Activated B cell treated with CpG ODN at 0.5 μM for 24 hours (primary cell): ENCODE measurements around the gene ADISSP. TPM values are rescaled to one million over a fixed set of nuclear protein-coding genes. Genes with fewer than 3 reads are reported as not detected.
A peak's percentile ranks its signal among the peaks of the same experiment; 100 is the strongest.

Experiments used
- ATAC-seq: fragments of 200-7000 bp; cut with Tn5 transposase; one replicate; pipeline ENCODE4 v1.10.0; 2021; ENCODE audit warnings: low read depth, mild to moderate bottlenecking, moderate library complexity
- CTCF ChIA-PET: fragments of 350-600 bp; sonication (Branson Sonifier 250); formaldehyde crosslinking; loops from one replicate; lab custom pipeline; 2021; ENCODE audit warnings: antibody characterized with exemption; lab: Charles Lee
- POLR2A ChIA-PET: fragments of 350-600 bp; sonication (Branson Sonifier 250); formaldehyde crosslinking; loops from one replicate; lab custom pipeline; 2021; ENCODE audit warnings: antibody characterized with exemption; lab: Charles Lee
- DNase-seq: peaks from one replicate; pipeline ENCODE4 v3.0.0; 2022
- H3K27ac Mint-ChIP-seq: one replicate; pipeline ENCODE4 v1.8.0; 2020; ENCODE audit warnings: mixed read lengths
- H3K27me3 Mint-ChIP-seq: one replicate; pipeline ENCODE4 v1.8.0; 2021; ENCODE audit warnings: mixed read lengths
- H3K36me3 Mint-ChIP-seq: one replicate; pipeline ENCODE4 v1.8.0; 2021; ENCODE audit warnings: low read depth, mixed read lengths
- H3K4me1 Mint-ChIP-seq: one replicate; pipeline ENCODE4 v1.8.0; 2021; ENCODE audit warnings: mixed read lengths
- H3K4me3 Mint-ChIP-seq: one replicate; pipeline ENCODE4 v1.8.0; 2020; ENCODE audit warnings: mild to moderate bottlenecking, mixed read lengths
- H3K9me3 Mint-ChIP-seq: one replicate; pipeline ENCODE4 v1.8.0; 2020; ENCODE audit warnings: mixed read lengths
- CTCF ChIP-seq: fragments of 200-600 bp; IDR thresholded peaks from one replicate; pipeline ENCODE4 v1.8.0; 2022; ENCODE audit warnings: antibody characterized with exemption, mild to moderate bottlenecking
- intact Hi-C: fragments of 100-400 bp; cut with micrococcal nuclease; formaldehyde crosslinking; loops from one replicate; pipeline ENCODE4 v1.15.1; 2024
- total RNA-seq: library from RNA; stranded (reverse); gene quantifications from 2 replicates; pipeline ENCODE4 v1.2.3, GENCODE V29; 2022

Gene ADISSP
- total RNA-seq, 1 donor from 2014 or later, result 29.9 TPM

- Mint-ChIP-seq H3K4me1 (peaks cover 24% of the 10 kb centered on the region), H3K27ac (peak overlapping the region; percentile 50), H3K9me3 (no peaks in the 10 kb centered on the region), H3K27me3 (no peaks in the 10 kb centered on the region), H3K36me3 (peaks cover 7% of the 10 kb centered on the region), H3K4me3 (peak overlapping the region; percentile 56)
- POLR2A ChIA-PET, result interaction anchor here (0.6 to 4.9 kb wide), 10 partner anchors 8 to 1155 kb away, joined by 3 to 65 read pairs (median 8); partner anchors contain the start of genes ADISSP, AP5S1, CDC25B and MAVS
- CTCF ChIA-PET, result interaction anchor here (0.8 to 4.7 kb wide), 7 partner anchors 10 to 298 kb away, joined by 3 to 46 read pairs (median 4); partner anchors contain the start of genes ADISSP and AP5S1
- TF ChIP-seq CTCF, result no peak
- intact Hi-C loops, result loop anchor here (2.0 kb wide), 1 partner anchor 59 kb away; the partner anchor contains the start of gene MAVS
- ATAC-seq, result no peak
- no peak for DNase-seq
These were observed 19.9 kb upstream of the ADISSP start for GRCh38 chr20:3787324-3788014.

- H3K4me3 Mint-ChIP-seq, result peak within 1 kb of the TSS; percentile 82
- ChIA-PET CTCF (interaction anchor here (0.6 to 4.7 kb wide), 10 partner anchors 9 to 299 kb away, joined by 3 to 46 read pairs (median 4); partner anchors contain the start of genes ADISSP and AP5S1), POLR2A (interaction anchor here (0.6 to 4.9 kb wide), 13 partner anchors 9 to 298 kb away, joined by 3 to 65 read pairs (median 4); partner anchors contain the start of genes ADISSP, AP5S1, CDC25B and MAVS)
- TF ChIP-seq CTCF, result no peak
- ATAC-seq (peak; percentile 95), DNase-seq (peak; percentile 96)
- peak within 1 kb of the TSS; percentile 70 for H3K27ac Mint-ChIP-seq
- H3K36me3 Mint-ChIP-seq, result peaks cover 7% of the 10 kb centered on the region
- H3K4me1 Mint-ChIP-seq, result peaks cover 24% of the 10 kb centered on the region
- H3K9me3 Mint-ChIP-seq, result no peaks in the 10 kb centered on the region
- no peaks in the 10 kb centered on the region for H3K27me3 Mint-ChIP-seq
- intact Hi-C loops, result loop anchor here (1.0 to 2.0 kb wide), 6 partner anchors 9 to 299 kb away; partner anchors contain the start of genes AP5S1 and MAVS
These were observed 19.2 kb upstream of the ADISSP start, which contains the start of gene CENPB for GRCh38 chr20:3786665-3787323. TSS of gene CENPB (minus strand) at chr20:3786740. CDS start at chr20:3786483, 257 bp downstream.

- TF ChIP-seq CTCF, result no peak
- peaks cover 7% of the 10 kb centered on the region for H3K36me3 Mint-ChIP-seq
- H3K4me3 Mint-ChIP-seq, result peak overlapping the region; percentile 82
- intact Hi-C loops, result loop anchor here (1.0 to 2.0 kb wide), 6 partner anchors 9 to 299 kb away; partner anchors contain the start of genes AP5S1 and MAVS
- no peaks in the 10 kb centered on the region for H3K9me3 Mint-ChIP-seq
- ATAC-seq (peak; percentile 10), DNase-seq (no peak)
- ChIA-PET POLR2A (interaction anchor here (0.5 to 4.9 kb wide), 10 partner anchors 9 to 72 kb away, joined by 3 to 65 read pairs (median 10); partner anchors contain the start of genes ADISSP, AP5S1, CDC25B and MAVS), CTCF (interaction anchor here (0.6 to 4.7 kb wide), 7 partner anchors 8 to 299 kb away, joined by 3 to 46 read pairs (median 6); partner anchors contain the start of genes ADISSP and AP5S1)
- H3K27ac Mint-ChIP-seq, result peak overlapping the region; percentile 70
- no peaks in the 10 kb centered on the region for H3K27me3 Mint-ChIP-seq
- H3K4me1 Mint-ChIP-seq, result peaks cover 31% of the 10 kb centered on the region
These were observed 18.6 kb upstream of the ADISSP start for GRCh38 chr20:3786126-3786484.

- ChIA-PET POLR2A (interaction anchor here (0.5 to 4.9 kb wide), 8 partner anchors 8 to 73 kb away, joined by 3 to 65 read pairs (median 10); partner anchors contain the start of genes ADISSP, AP5S1, CDC25B and MAVS), CTCF (interaction anchor here (1.1 to 4.7 kb wide), 5 partner anchors 8 to 300 kb away, joined by 3 to 46 read pairs (median 13); partner anchors contain the start of genes ADISSP and AP5S1)
- no peaks in the 10 kb centered on the region for H3K27me3 Mint-ChIP-seq
- TF ChIP-seq CTCF, result no peak
- H3K36me3 Mint-ChIP-seq, result peaks cover 7% of the 10 kb centered on the region
- no peak for ATAC-seq
- peaks cover 37% of the 10 kb centered on the region for H3K4me1 Mint-ChIP-seq
- no peaks in the 10 kb centered on the region for H3K9me3 Mint-ChIP-seq
- H3K4me3 Mint-ChIP-seq, result no peak overlapping the region
- intact Hi-C loops, result loop anchor here (1.0 to 2.0 kb wide), 6 partner anchors 10 to 300 kb away; partner anchors contain the start of genes AP5S1 and MAVS
- no peak overlapping the region for H3K27ac Mint-ChIP-seq
- no peak for DNase-seq
These were observed 17.9 kb upstream of the ADISSP start for GRCh38 chr20:3785240-3786125.
